HepG2 (cell line): ENCODE measurements around the gene EXOC3L4. TPM values are rescaled to one million over a fixed set of nuclear protein-coding genes. Genes with fewer than 3 reads are reported as not detected.

Experiments used
- CHCHD3 ChIP-seq: sonication (generic); formaldehyde crosslinking; IDR thresholded peaks from 2 replicates; pipeline ENCODE4 v1.8.0; 2022; ENCODE audit warnings: mild to moderate bottlenecking, missing genetic modification reagents, moderate library complexity
- HES4 ChIP-seq: sonication (generic); formaldehyde crosslinking; IDR thresholded peaks from 2 replicates; pipeline ENCODE4 v1.9.0; 2021; ENCODE audit warnings: mild to moderate bottlenecking, missing genetic modification reagents, borderline replicate concordance
- HNRNPL ChIP-seq: fragments of 200-400 bp; formaldehyde crosslinking; IDR thresholded peaks from 2 replicates; pipeline ENCODE4 v1.6.1; 2017; ENCODE audit warnings: mild to moderate bottlenecking, low read depth, low read length
- HNRNPLL ChIP-seq: fragments of 200-400 bp; formaldehyde crosslinking; IDR thresholded peaks from 2 replicates; pipeline ENCODE4 v1.6.1; 2017; ENCODE audit warnings: mild to moderate bottlenecking, low read depth, low read length; ENCODE audit not compliant: poor library complexity, severe bottlenecking
- HNRNPUL1 ChIP-seq: fragments of 200-400 bp; formaldehyde crosslinking; IDR thresholded peaks from 2 replicates; pipeline ENCODE4 v1.6.1; 2017; ENCODE audit warnings: low read depth, mild to moderate bottlenecking, low read length, moderate library complexity
- ISX ChIP-seq: sonication (generic); formaldehyde crosslinking; conservative IDR thresholded peaks from 2 replicates; pipeline ENCODE4 v1.5.0; 2020; ENCODE audit warnings: missing genetic modification reagents
- KMT2A ChIP-seq: sonication (generic); formaldehyde crosslinking; IDR thresholded peaks from 2 replicates; pipeline ENCODE4 v1.4.0; 2020; ENCODE audit warnings: missing genetic modification reagents
- SIN3B ChIP-seq: fragments of 150-350 bp; IDR thresholded peaks from 2 replicates; pipeline ENCODE4 v1.6.1; 2014; ENCODE audit warnings: low read length
- ZFP82 ChIP-seq: sonication (generic); formaldehyde crosslinking; IDR thresholded peaks from 2 replicates; pipeline ENCODE4 v1.5.1; 2020; ENCODE audit warnings: mild to moderate bottlenecking, missing genetic modification reagents, borderline replicate concordance
- ZMAT3 ChIP-seq: sonication (generic); formaldehyde crosslinking; conservative IDR thresholded peaks from 2 replicates; pipeline ENCODE4 v1.7.0; 2021; ENCODE audit warnings: missing genetic modification reagents
- ZNF264 ChIP-seq: sonication (generic); formaldehyde crosslinking; IDR thresholded peaks from 2 replicates; pipeline ENCODE4 v1.4.0; 2020; ENCODE audit warnings: missing genetic modification reagents
- ZNF33B ChIP-seq: sonication (generic); formaldehyde crosslinking; IDR thresholded peaks from 2 replicates; pipeline ENCODE4 v1.5.1; 2020; ENCODE audit warnings: mild to moderate bottlenecking, missing genetic modification reagents
- ZNF367 ChIP-seq: sonication (generic); formaldehyde crosslinking; IDR thresholded peaks from 2 replicates; pipeline ENCODE4 v1.4.0; 2020; ENCODE audit warnings: missing genetic modification reagents, borderline replicate concordance
- ZNF790 ChIP-seq: sonication (generic); formaldehyde crosslinking; IDR thresholded peaks from 2 replicates; pipeline ENCODE4 v1.8.0; 2022; ENCODE audit warnings: missing genetic modification reagents, mild to moderate bottlenecking, borderline replicate concordance
- polyA plus RNA-seq, 8 experiments: library from polyadenylated mRNA; depleted of rRNA in 3 of 8; stranded (reverse) in 7 of 8; unstranded in 1 of 8; fragments of >200 nt; fragmentation: Illumina TruSeq in 4 of 8; extraction: Trizol in 4 of 8; gene quantifications; 2 replicates each; pipeline versions ENCODE4 v1.2.1 to v1.2.3, GENCODE V29; 2011 to 2016; ENCODE audit warnings: low read depth in 4 of 8, missing spikeins in 1 of 8, mixed read lengths in 1 of 8; ENCODE audit not compliant: insufficient read depth in 1 of 8
- total RNA-seq, 5 experiments: library from RNA; depleted of rRNA; stranded (reverse); fragments of >200 nt; fragmentation: Illumina TruSeq; extraction: Trizol; gene quantifications; 2 replicates each; pipeline ENCODE4 v1.2.3, GENCODE V29; 2016; ENCODE audit warnings: low read depth in 1 of 5
- TF ChIP-seq, protein P1 (sequence below): sonication (generic); formaldehyde crosslinking; conservative IDR thresholded peaks from 2 replicates; pipeline ENCODE4 v1.4.0; 2020; ENCODE audit warnings: missing genetic modification reagents
- TF ChIP-seq, protein P2 (sequence below): sonication (generic); formaldehyde crosslinking; IDR thresholded peaks from 2 replicates; pipeline ENCODE4 v1.9.0; 2022; ENCODE audit warnings: low read depth, missing genetic modification reagents
- TF ChIP-seq, protein P3 (sequence below): sonication (generic); formaldehyde crosslinking; IDR thresholded peaks from 2 replicates; pipeline ENCODE4 v1.5.0; 2020; ENCODE audit warnings: missing genetic modification reagents
- TF ChIP-seq, protein P4 (sequence below): sonication (generic); formaldehyde crosslinking; IDR thresholded peaks from 2 replicates; pipeline ENCODE4 v1.4.0; 2020; ENCODE audit warnings: missing genetic modification reagents

Gene EXOC3L4
- total and polyA plus RNA-seq, 2 of the 13 experiments (the other 11 are each of a cell fraction or from before 2014, with no cell fraction given): 11.8 to 27.0 TPM

DNA sequence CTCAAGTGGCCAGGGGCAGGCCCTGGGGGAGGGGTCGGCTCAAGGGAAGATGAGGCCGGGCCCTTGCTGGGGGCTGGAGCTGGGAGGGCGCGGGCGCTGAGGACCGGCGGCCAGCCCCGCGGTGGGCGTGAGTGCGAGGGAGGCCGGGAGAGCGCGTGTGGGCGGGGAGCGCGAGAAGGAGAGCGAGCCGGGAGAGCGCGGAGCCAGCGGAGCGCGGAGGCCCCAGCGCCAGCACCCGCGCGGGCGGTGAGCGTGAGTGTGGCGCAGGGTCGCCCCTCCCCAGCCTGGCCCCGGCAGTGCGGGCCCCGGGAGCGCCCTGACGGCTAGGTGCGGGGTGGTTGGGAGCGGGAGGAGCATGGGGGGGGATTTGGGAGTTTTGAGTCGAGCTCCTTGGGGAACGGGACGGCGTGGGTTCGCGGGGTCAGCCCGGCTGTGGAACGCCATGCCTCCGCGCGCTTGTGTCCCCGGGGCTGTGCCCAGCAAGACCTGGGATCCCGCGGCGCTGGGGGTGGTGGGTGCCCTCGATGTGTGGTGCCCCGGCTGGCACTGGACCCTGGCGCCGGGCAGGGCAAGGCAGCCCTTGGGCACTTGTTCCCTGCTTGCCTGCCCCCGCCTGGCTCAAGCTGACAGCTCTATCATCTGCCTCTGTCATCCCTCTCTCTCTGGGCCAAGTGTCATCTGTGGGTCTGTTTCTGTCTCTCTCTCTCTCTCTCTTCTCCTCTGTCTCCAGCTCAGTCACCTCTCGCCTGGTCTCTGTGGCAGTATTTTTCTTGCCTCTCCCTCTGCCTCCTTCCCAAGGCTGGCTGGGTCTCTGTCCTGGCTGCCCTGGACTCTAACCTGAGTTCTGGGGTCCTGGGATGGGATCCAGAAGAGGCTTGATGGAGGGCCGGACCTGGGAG is 10.3 kb upstream of the EXOC3L4 start, which contains the start of gene LBHD2 (continued):
- TF ChIP-seq, protein P1, sequence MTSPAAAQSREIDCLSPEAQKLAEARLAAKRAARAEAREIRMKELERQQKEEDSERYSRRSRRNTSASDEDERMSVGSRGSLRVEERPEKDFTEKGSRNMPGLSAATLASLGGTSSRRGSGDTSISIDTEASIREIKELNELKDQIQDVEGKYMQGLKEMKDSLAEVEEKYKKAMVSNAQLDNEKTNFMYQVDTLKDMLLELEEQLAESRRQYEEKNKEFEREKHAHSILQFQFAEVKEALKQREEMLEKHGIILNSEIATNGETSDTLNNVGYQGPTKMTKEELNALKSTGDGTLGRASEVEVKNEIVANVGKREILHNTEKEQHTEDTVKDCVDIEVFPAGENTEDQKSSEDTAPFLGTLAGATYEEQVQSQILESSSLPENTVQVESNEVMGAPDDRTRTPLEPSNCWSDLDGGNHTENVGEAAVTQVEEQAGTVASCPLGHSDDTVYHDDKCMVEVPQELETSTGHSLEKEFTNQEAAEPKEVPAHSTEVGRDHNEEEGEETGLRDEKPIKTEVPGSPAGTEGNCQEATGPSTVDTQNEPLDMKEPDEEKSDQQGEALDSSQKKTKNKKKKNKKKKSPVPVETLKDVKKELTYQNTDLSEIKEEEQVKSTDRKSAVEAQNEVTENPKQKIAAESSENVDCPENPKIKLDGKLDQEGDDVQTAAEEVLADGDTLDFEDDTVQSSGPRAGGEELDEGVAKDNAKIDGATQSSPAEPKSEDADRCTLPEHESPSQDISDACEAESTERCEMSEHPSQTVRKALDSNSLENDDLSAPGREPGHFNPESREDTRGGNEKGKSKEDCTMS (CRISPR knock-in tag): no peak
- TF ChIP-seq HNRNPL (peak; percentile 68; the same call in 1 of the 2 replicates), ZFP82 (CRISPR knock-in tag) (no peak), ZNF33B (CRISPR knock-in tag) (no peak), KMT2A (no peak), CHCHD3 (0 out of 2 replicates have a peak, but pooled peaks have one; percentile 32), HES4 (CRISPR knock-in tag) (peak; percentile 54; the same call in 1 of the 2 replicates), ZNF367 (CRISPR knock-in tag) (no peak), HNRNPLL (peak; percentile 47), ZMAT3 (CRISPR knock-in tag) (no peak), ZNF264 (CRISPR knock-in tag) (no peak), ZNF790 (0 out of 2 replicates have a peak, but pooled peaks have one; percentile 37), ISX (CRISPR knock-in tag) (no peak), SIN3B (no peak), HNRNPUL1 (no peak)
- TF ChIP-seq, protein P2, sequence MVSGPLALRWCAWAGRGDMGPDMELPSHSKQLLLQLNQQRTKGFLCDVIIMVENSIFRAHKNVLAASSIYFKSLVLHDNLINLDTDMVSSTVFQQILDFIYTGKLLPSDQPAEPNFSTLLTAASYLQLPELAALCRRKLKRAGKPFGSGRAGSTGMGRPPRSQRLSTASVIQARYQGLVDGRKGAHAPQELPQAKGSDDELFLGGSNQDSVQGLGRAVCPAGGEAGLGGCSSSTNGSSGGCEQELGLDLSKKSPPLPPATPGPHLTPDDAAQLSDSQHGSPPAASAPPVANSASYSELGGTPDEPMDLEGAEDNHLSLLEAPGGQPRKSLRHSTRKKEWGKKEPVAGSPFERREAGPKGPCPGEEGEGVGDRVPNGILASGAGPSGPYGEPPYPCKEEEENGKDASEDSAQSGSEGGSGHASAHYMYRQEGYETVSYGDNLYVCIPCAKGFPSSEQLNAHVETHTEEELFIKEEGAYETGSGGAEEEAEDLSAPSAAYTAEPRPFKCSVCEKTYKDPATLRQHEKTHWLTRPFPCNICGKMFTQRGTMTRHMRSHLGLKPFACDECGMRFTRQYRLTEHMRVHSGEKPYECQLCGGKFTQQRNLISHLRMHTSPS: peak; percentile 60; the same call in 1 of the 2 replicates
- TF ChIP-seq, protein P3, sequence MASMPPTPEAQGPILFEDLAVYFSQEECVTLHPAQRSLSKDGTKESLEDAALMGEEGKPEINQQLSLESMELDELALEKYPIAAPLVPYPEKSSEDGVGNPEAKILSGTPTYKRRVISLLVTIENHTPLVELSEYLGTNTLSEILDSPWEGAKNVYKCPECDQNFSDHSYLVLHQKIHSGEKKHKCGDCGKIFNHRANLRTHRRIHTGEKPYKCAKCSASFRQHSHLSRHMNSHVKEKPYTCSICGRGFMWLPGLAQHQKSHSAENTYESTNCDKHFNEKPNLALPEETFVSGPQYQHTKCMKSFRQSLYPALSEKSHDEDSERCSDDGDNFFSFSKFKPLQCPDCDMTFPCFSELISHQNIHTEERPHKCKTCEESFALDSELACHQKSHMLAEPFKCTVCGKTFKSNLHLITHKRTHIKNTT (CRISPR knock-in tag): no peak
- TF ChIP-seq, protein P4, sequence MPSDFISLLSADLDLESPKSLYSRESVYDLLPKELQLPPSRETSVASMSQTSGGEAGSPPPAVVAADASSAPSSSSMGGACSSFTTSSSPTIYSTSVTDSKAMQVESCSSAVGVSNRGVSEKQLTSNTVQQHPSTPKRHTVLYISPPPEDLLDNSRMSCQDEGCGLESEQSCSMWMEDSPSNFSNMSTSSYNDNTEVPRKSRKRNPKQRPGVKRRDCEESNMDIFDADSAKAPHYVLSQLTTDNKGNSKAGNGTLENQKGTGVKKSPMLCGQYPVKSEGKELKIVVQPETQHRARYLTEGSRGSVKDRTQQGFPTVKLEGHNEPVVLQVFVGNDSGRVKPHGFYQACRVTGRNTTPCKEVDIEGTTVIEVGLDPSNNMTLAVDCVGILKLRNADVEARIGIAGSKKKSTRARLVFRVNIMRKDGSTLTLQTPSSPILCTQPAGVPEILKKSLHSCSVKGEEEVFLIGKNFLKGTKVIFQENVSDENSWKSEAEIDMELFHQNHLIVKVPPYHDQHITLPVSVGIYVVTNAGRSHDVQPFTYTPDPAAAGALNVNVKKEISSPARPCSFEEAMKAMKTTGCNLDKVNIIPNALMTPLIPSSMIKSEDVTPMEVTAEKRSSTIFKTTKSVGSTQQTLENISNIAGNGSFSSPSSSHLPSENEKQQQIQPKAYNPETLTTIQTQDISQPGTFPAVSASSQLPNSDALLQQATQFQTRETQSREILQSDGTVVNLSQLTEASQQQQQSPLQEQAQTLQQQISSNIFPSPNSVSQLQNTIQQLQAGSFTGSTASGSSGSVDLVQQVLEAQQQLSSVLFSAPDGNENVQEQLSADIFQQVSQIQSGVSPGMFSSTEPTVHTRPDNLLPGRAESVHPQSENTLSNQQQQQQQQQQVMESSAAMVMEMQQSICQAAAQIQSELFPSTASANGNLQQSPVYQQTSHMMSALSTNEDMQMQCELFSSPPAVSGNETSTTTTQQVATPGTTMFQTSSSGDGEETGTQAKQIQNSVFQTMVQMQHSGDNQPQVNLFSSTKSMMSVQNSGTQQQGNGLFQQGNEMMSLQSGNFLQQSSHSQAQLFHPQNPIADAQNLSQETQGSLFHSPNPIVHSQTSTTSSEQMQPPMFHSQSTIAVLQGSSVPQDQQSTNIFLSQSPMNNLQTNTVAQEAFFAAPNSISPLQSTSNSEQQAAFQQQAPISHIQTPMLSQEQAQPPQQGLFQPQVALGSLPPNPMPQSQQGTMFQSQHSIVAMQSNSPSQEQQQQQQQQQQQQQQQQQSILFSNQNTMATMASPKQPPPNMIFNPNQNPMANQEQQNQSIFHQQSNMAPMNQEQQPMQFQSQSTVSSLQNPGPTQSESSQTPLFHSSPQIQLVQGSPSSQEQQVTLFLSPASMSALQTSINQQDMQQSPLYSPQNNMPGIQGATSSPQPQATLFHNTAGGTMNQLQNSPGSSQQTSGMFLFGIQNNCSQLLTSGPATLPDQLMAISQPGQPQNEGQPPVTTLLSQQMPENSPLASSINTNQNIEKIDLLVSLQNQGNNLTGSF (CRISPR knock-in tag): no peak
